Natural killer cell (primary cell): ENCODE data around the gene CCL5. TPM values are rescaled to one million over a fixed set of nuclear protein-coding genes. Genes with fewer than 3 reads are reported as not detected.

Experiments
- ATAC-seq, 3 donors: fragments of 150-1000 bp in 2 of 3; fragments of 200-7000 bp in 1 of 3; cut with Tn5 transposase; 1 replicate in 1 of 3; 2 replicates in 2 of 3; pipeline ENCODE4 v1.10.0; 2021; ENCODE audit warnings: mild to moderate bottlenecking in 2 of 3, moderate library complexity in 2 of 3
- DNase-seq, 2 donors: peaks; one replicate each; pipeline versions ENCODE4 v3.0.0 to v3.0.0-alpha.2; 2013 to 2021; ENCODE audit warnings: mixed read lengths in 1 of 2
- H3K27ac ChIP-seq: one replicate; pipeline ENCODE4 v1.5.1; 2013; ENCODE audit warnings: mild to moderate bottlenecking, low read length
- H3K27me3 ChIP-seq: one replicate; pipeline ENCODE4 v1.6.1; 2013; ENCODE audit warnings: low read length; ENCODE audit not compliant: control insufficient read depth, insufficient read depth
- H3K36me3 ChIP-seq: one replicate; pipeline ENCODE4 v1.6.1; 2013; ENCODE audit warnings: low read length; ENCODE audit not compliant: control insufficient read depth, insufficient read depth
- H3K4me1 ChIP-seq: one replicate; pipeline ENCODE4 v1.6.1; 2013; ENCODE audit warnings: low read length; ENCODE audit not compliant: control insufficient read depth, insufficient read depth
- H3K4me3 ChIP-seq: one replicate; pipeline ENCODE4 v1.5.1; 2013; ENCODE audit warnings: low read length
- H3K9me3 ChIP-seq: one replicate; pipeline ENCODE4 v1.6.1; 2013; ENCODE audit warnings: low read length; ENCODE audit not compliant: control insufficient read depth, insufficient read depth
- H3K27ac Mint-ChIP-seq, 2 donors: one replicate each; pipeline ENCODE4 v1.8.0; 2022; ENCODE audit warnings: mild to moderate bottlenecking in 2 of 2, mixed read lengths in 2 of 2, moderate library complexity in 1 of 2
- H3K27me3 Mint-ChIP-seq, 2 donors: one replicate each; pipeline ENCODE4 v1.8.0; 2022; ENCODE audit warnings: low read depth in 2 of 2, mixed read lengths in 2 of 2
- H3K36me3 Mint-ChIP-seq: one replicate; pipeline ENCODE4 v1.8.0; 2022; ENCODE audit warnings: mixed read lengths
- H3K4me1 Mint-ChIP-seq, 2 donors: one replicate each; pipeline ENCODE4 v1.8.0; 2022; ENCODE audit warnings: mixed read lengths in 2 of 2
- H3K4me3 Mint-ChIP-seq: one replicate; pipeline ENCODE4 v1.8.0; 2022; ENCODE audit warnings: mild to moderate bottlenecking, moderate library complexity, mixed read lengths
- H3K9me3 Mint-ChIP-seq, 2 donors: one replicate each; pipeline ENCODE4 v1.8.0; 2022; ENCODE audit warnings: mixed read lengths in 2 of 2
- WGBS: methylation state at CpG from one replicate; pipeline ENCODE4 v1.1.7; 2013; ENCODE audit warnings: missing lambda C conversion rate; ENCODE audit not compliant: insufficient coverage; 5-methylcytosine and 5-hydroxymethylcytosine counted together
- intact Hi-C: fragments of 100-400 bp; cut with micrococcal nuclease; formaldehyde crosslinking; loops from one replicate; pipeline ENCODE4 v1.14.2; 2022
- total RNA-seq, 4 donors: library from RNA; stranded (reverse); fragments of 120-200 nt in 1 of 4; gene quantifications; one replicate each; pipeline versions ENCODE4 v1.2.3 to v1.2.4, GENCODE V29; 2013 to 2022
- TF ChIP-seq, protein P1 (sequence below): fragments of 200-600 bp; IDR thresholded peaks from one replicate; pipeline ENCODE4 v1.8.0; 2022; ENCODE audit warnings: antibody characterized with exemption

The CCL5 gene
- total RNA-seq, 3 donors from 2014 or later (not counting 1 experiment from before 2014, with no cell fraction given), result 793 to 1,167 (median 825) TPM

DNA sequence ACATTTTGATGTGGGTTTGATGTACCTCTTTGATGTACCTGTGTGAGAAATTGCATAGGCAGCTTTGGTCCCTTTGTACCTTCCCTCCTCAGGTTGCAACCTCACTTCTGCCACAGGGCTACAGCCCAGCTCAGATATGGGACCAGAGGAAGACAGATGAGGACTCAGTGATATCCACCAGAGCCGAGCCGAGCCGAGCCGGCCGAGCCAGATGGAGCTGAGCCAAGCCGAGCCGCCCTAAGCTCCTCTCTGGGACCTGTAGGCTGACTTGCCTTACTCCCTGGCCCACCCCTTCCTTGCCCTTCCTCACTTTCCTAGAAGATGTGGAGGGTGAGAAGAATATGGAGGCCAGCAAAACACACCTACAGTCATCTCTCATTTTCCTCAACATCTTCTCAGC is 15.3 kb downstream of the CCL5 start:
- peaks cover 16% of the 10 kb centered on the region for H3K36me3 Mint-ChIP-seq
- H3K4me1 Mint-ChIP-seq, result peaks cover 52% of the 10 kb centered on the region in 2 donors
- no peaks in the 10 kb centered on the region for H3K9me3 Mint-ChIP-seq

DNA sequence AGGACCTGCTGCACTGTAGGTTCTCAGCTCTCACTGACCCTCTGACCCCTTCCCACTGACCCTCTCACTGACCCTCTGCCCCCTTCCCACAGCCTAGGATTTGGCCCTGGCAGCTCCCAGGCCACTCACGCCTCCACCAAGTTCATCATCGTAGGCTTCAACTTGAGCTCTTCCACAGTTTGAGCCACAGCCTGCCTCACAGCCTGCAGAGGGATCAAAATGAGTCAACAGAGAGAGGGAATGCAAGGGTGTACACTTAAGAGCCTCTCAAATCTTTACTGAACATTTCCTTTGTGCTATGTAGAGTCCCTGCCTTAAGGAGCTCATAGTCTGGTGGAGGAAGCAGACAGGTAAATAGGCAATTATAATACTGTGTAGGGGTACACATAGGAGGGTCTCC is 23.6 kb downstream of the CCL5 start:
- no peak overlapping the region for H3K4me3 Mint-ChIP-seq
- no peaks in the 10 kb centered on the region for H3K27me3 ChIP-seq
- TF ChIP-seq, protein P1, sequence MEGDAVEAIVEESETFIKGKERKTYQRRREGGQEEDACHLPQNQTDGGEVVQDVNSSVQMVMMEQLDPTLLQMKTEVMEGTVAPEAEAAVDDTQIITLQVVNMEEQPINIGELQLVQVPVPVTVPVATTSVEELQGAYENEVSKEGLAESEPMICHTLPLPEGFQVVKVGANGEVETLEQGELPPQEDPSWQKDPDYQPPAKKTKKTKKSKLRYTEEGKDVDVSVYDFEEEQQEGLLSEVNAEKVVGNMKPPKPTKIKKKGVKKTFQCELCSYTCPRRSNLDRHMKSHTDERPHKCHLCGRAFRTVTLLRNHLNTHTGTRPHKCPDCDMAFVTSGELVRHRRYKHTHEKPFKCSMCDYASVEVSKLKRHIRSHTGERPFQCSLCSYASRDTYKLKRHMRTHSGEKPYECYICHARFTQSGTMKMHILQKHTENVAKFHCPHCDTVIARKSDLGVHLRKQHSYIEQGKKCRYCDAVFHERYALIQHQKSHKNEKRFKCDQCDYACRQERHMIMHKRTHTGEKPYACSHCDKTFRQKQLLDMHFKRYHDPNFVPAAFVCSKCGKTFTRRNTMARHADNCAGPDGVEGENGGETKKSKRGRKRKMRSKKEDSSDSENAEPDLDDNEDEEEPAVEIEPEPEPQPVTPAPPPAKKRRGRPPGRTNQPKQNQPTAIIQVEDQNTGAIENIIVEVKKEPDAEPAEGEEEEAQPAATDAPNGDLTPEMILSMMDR, result no peak
- ATAC-seq (no peak), DNase-seq (no peak)
- no peak overlapping the region for H3K4me3 ChIP-seq
- H3K36me3 Mint-ChIP-seq, result peaks cover 7% of the 10 kb centered on the region
- peaks cover 3% of the 10 kb centered on the region for H3K36me3 ChIP-seq
- peaks cover 51 to 55% of the 10 kb centered on the region in 2 donors for H3K4me1 Mint-ChIP-seq
- peaks cover 18% of the 10 kb centered on the region for H3K4me1 ChIP-seq
- H3K9me3 ChIP-seq, result no peaks in the 10 kb centered on the region
- WGBS, result 93% methylated on average over 2 of the region's 2 CpGs
- H3K27ac Mint-ChIP-seq, result peak overlapping the region; percentile 5 to 68
- H3K9me3 Mint-ChIP-seq, result no peaks in the 10 kb centered on the region
- H3K27ac ChIP-seq, result no peak overlapping the region
- H3K27me3 Mint-ChIP-seq, result no peaks in the 10 kb centered on the region
- intact Hi-C loops, result no loop called here

More for the DNA sequence above, 15.3 kb downstream of the CCL5 start:
- WGBS, result 96% methylated on average over 7 of the region's 7 CpGs
- TF ChIP-seq, protein P1, result no peak
- Histone ChIP-seq H3K9me3 (no peaks in the 10 kb centered on the region), H3K4me3 (no peak overlapping the region), H3K36me3 (peaks cover 8% of the 10 kb centered on the region), H3K27me3 (no peaks in the 10 kb centered on the region), H3K27ac (no peak overlapping the region), H3K4me1 (peaks cover 12% of the 10 kb centered on the region)
- intact Hi-C loops, result no loop called here
- Mint-ChIP-seq H3K4me3 (no peak overlapping the region), H3K27me3 (no peaks in the 10 kb centered on the region), H3K27ac (no peak overlapping the region)
- ATAC-seq, result no peak
- DNase-seq, result no peak

DNA sequence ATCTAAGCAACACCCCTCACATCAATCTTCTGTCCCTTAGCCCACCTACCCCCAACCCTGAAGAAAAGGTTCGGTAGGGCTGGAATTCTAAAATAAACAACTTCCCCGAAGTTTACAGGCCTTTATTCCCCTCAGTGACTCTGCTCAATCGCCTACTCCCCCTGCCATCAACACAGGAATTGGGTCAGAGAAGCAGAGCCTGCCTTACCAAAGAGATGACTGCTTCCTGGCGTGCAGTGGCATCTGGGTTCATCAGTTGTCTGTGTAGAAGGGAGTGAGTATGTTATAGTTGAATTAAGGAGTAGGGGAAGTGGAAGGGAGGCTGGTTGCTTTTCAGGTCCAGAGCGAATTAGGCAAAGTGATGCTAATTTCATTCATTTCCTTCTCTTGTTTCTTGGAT is 24.2 kb downstream of the CCL5 start:
- no peak for DNase-seq
- Histone ChIP-seq H3K36me3 (peaks cover 3% of the 10 kb centered on the region), H3K27ac (peak overlapping the region; percentile 5), H3K4me3 (no peak overlapping the region), H3K9me3 (no peaks in the 10 kb centered on the region), H3K4me1 (peaks cover 20% of the 10 kb centered on the region), H3K27me3 (no peaks in the 10 kb centered on the region)
- peak in 2 of 3 donors; percentile 61 to 78 for ATAC-seq
- H3K4me1 Mint-ChIP-seq, result peaks cover 44 to 58% of the 10 kb centered on the region in 2 donors
- 79% methylated on average over 5 of the region's 5 CpGs for WGBS
- intact Hi-C loops, result no loop called here
- peaks cover under 1% of the 10 kb centered on the region for H3K36me3 Mint-ChIP-seq
- no peaks in the 10 kb centered on the region for H3K9me3 Mint-ChIP-seq
- TF ChIP-seq, protein P1, result no peak
- H3K27me3 Mint-ChIP-seq, result no peaks in the 10 kb centered on the region
- H3K4me3 Mint-ChIP-seq, result peak overlapping the region; percentile 1
- peak overlapping the region; percentile 55 to 68 for H3K27ac Mint-ChIP-seq
